Endothelial cell of umbilical vein (primary cell): Measurements from ENCODE around the gene MYRIP. TPM values are rescaled to one million over a fixed set of nuclear protein-coding genes. Genes with fewer than 3 reads are reported as not detected.

ENCODE experiments used
- BruUV-seq: library from RNA; stranded (reverse); fragments of 400-500 nt; replicated peaks from 2 replicates; lab custom pipeline; 2021; lab: Mats Ljungman, UMichigan
- CTCF ChIA-PET: fragments of 300-600, 350-600 bp; sonication (Branson Sonifier 250); formaldehyde crosslinking; loops from one replicate; lab custom pipeline; 2021; ENCODE audit warnings: antibody characterized with exemption, inconsistent platforms; lab: Charles Lee
- POLR2A ChIA-PET: fragments of 300-600, 350-600 bp; sonication (Branson Sonifier 250); formaldehyde crosslinking; loops from one replicate; lab custom pipeline; 2021; ENCODE audit warnings: antibody characterized with exemption, inconsistent platforms; lab: Charles Lee
- DNase-seq: peaks from one replicate; pipeline ENCODE4 v3.0.0-alpha.2; 2011; ENCODE audit warnings: low read depth, low spot score
- FAIRE-seq: peaks from 2 replicates; lab custom pipeline; 2011; peaks lifted over from hg19 to GRCh38; lab: Jason Lieb, UNC
- H2AFZ ChIP-seq: 2 replicates; pipeline ENCODE4 v1.6.0; 2012; ENCODE audit warnings: low read depth, low read length, control low read depth, inconsistent platforms
- H3K27ac ChIP-seq: 2 replicates; pipeline ENCODE4 v1.5.1; 2011; ENCODE audit warnings: low read depth, mild to moderate bottlenecking, control low read depth, low read length, moderate library complexity; ENCODE audit not compliant: insufficient read depth
- H3K27me3 ChIP-seq, 2 experiments: 2 replicates each; pipeline versions ENCODE4 v1.6.0 to v1.6.1; 2011; ENCODE audit warnings: low read length in 2 of 2, mixed read lengths in 1 of 2; ENCODE audit not compliant: control insufficient read depth in 2 of 2, insufficient read depth in 2 of 2
- H3K36me3 ChIP-seq, 2 experiments: 2 replicates in 1 of 2; 3 replicates in 1 of 2; pipeline ENCODE4 v1.5.1; 2011; ENCODE audit warnings: low read length in 2 of 2, mild to moderate bottlenecking in 1 of 2, moderate library complexity in 1 of 2; ENCODE audit not compliant: control insufficient read depth in 2 of 2, insufficient read depth in 2 of 2; ENCODE audit errors: extremely low read depth in 1 of 2
- H3K4me1 ChIP-seq: 3 replicates; pipeline ENCODE4 v1.5.1; 2011; ENCODE audit warnings: mild to moderate bottlenecking, low read length; ENCODE audit not compliant: control insufficient read depth, insufficient read depth; ENCODE audit errors: extremely low read depth
- H3K4me2 ChIP-seq: 2 replicates; pipeline ENCODE4 v1.6.1; 2011; ENCODE audit warnings: low read length, control low read depth, mixed read lengths; ENCODE audit not compliant: insufficient read depth
- H3K4me3 ChIP-seq, 3 experiments: fragments of 200-600 bp in 1 of 3; sonication (generic), shearing (Covaris generic) in 1 of 3; replicated peaks in 1 of 3; 2 replicates each; pipeline ENCODE4 v1.5.1; 2011 to 2016; ENCODE audit warnings: control low read depth in 3 of 3, low read length in 3 of 3, mild to moderate bottlenecking in 2 of 3, inconsistent platforms in 1 of 3, low read depth in 1 of 3, moderate library complexity in 1 of 3; ENCODE audit not compliant: insufficient read depth in 1 of 3
- H3K79me2 ChIP-seq: 2 replicates; pipeline ENCODE4 v1.6.0; 2012; ENCODE audit warnings: low read length, inconsistent platforms; ENCODE audit not compliant: control insufficient read depth, insufficient read depth
- H3K9ac ChIP-seq: replicated peaks from 2 replicates; pipeline ENCODE3; 2011; ENCODE audit warnings: low read length, control low read depth; ENCODE audit not compliant: insufficient read depth; ENCODE audit errors: extremely low read depth
- H3K9me1 ChIP-seq: replicated peaks from 3 replicates; pipeline ENCODE4 v1.6.0; 2011; ENCODE audit warnings: mild to moderate bottlenecking, low read length; ENCODE audit not compliant: control insufficient read depth, insufficient read depth; ENCODE audit errors: extremely low read depth
- H3K9me3 ChIP-seq: replicated peaks from 2 replicates; pipeline ENCODE4 v1.5.1; 2012; ENCODE audit warnings: low read length, inconsistent platforms; ENCODE audit not compliant: control insufficient read depth, insufficient read depth
- H4K20me1 ChIP-seq: replicated peaks from 2 replicates; pipeline ENCODE3; 2011; ENCODE audit warnings: mild to moderate bottlenecking, low read length; ENCODE audit not compliant: control insufficient read depth, insufficient read depth; ENCODE audit errors: extremely low read depth
- CTCF ChIP-seq, 2 donors: IDR thresholded peaks; 1 replicate in 1 of 2; 2 replicates in 1 of 2; pipeline ENCODE4 v1.5.1; 2011; ENCODE audit warnings: low read length in 2 of 2, mild to moderate bottlenecking in 2 of 2, moderate library complexity in 2 of 2, control low read depth in 1 of 2, inconsistent platforms in 1 of 2, low read depth in 1 of 2; ENCODE audit not compliant: insufficient read depth in 1 of 2; ENCODE audit errors: extremely low read depth in 1 of 2
- EZH2 ChIP-seq: IDR thresholded peaks from 2 replicates; pipeline ENCODE4 v1.6.1; 2012; ENCODE audit warnings: borderline replicate concordance, low read depth, mild to moderate bottlenecking, moderate library complexity, low read length, inconsistent platforms; ENCODE audit not compliant: severe bottlenecking
- FOS ChIP-seq: IDR thresholded peaks from 2 replicates; pipeline ENCODE4 v1.6.1; 2011; ENCODE audit warnings: mild to moderate bottlenecking, low read length, moderate library complexity, borderline replicate concordance; ENCODE audit not compliant: insufficient read depth
- GATA2 ChIP-seq: IDR thresholded peaks from 2 replicates; pipeline ENCODE4 v1.7.0; 2011; ENCODE audit warnings: low read depth, mild to moderate bottlenecking, moderate library complexity, mixed read lengths, low read length; ENCODE audit not compliant: insufficient read length, insufficient read depth
- JUN ChIP-seq: IDR thresholded peaks from 2 replicates; pipeline ENCODE4 v1.6.1; 2011; ENCODE audit warnings: borderline replicate concordance, low read depth; ENCODE audit not compliant: insufficient read length, insufficient read depth
- MYC ChIP-seq: IDR thresholded peaks from one replicate; pipeline ENCODE4 v1.6.1; 2011; ENCODE audit warnings: mild to moderate bottlenecking, low read depth, low read length
- POLR2A ChIP-seq: IDR thresholded peaks from 2 replicates; pipeline ENCODE4 v1.6.1; 2012; ENCODE audit warnings: low read depth, mild to moderate bottlenecking, control low read depth, low read length
- POLR2AphosphoS5 ChIP-seq: IDR thresholded peaks from 2 replicates; pipeline ENCODE4 v1.6.1; 2012; ENCODE audit warnings: low read depth, mild to moderate bottlenecking, control low read depth, low read length, moderate library complexity; ENCODE audit not compliant: insufficient read depth
- dilution Hi-C: fragments of 300-500 bp; cut with MboI; formaldehyde crosslinking; loops from one replicate; pipeline ENCODE4 v1.15.0; 2019; ENCODE audit warnings: low sequenced_read_pairs; ENCODE audit not compliant: extremely low pct_ligation_motif_present
- intact Hi-C: fragments of 100-400 bp; cut with micrococcal nuclease; formaldehyde crosslinking; loops from one replicate; pipeline ENCODE4 v1.10.0; 2022
- polyA plus RNA-seq, 4 experiments: library from polyadenylated mRNA; depleted of rRNA in 3 of 4; stranded (reverse) in 3 of 4; unstranded in 1 of 4; fragments of >200 nt; gene quantifications; 2 replicates each; pipeline versions ENCODE4 v1.2.1 to v1.2.3, GENCODE V29; 2011 to 2012; ENCODE audit warnings: missing spikeins in 1 of 4
- total RNA-seq: library from RNA; stranded (reverse); gene quantifications from 2 replicates; pipeline ENCODE4 v1.2.3, GENCODE V29; 2021
- TF ChIP-seq, protein P1 (sequence below): IDR thresholded peaks from 2 replicates; pipeline ENCODE4 v1.6.1; 2011; ENCODE audit not compliant: insufficient read depth, insufficient read length

The MYRIP gene
- total and polyA plus RNA-seq, 2 donors (not counting 3 experiments of a cell fraction or from before 2014, with no cell fraction given): 6.7 to 11.9 TPM

DNA sequence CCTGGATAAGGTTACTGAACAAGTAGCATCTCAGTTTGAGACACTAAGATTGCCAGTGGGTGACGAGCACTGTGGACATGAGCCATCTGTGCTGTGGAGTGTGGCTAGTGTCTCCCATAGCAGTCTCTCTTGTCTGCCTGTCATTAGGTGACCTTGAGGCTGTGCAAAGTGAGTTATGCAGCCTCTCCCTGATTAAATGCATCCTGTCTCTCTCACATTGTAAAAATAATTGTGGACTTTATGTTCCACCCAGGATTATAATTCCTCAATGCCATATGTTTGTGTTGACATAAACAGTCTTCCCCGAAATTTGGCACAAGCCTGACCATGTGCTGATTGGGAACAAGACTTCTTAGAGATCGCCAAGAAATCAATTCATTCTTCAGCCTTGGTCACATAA lies 168.9 kb downstream of the MYRIP start:
- CTCF ChIA-PET: interaction anchor here (1.0 to 1.8 kb wide), 2 partner anchors 13 to 166 kb away, joined by 4 to 5 read pairs; no protein-coding TSS in a partner anchor
- peaks cover 18% of the 10 kb centered on the region for H3K4me1 ChIP-seq
- no peak overlapping the region for H3K9ac ChIP-seq
- no peak overlapping the region for H3K4me3 ChIP-seq
- dilution Hi-C loops (no loop called here), intact Hi-C loops (loop anchor here (5.0 kb wide), 1 partner anchor 66 kb away; no protein-coding TSS in a partner anchor)
- BruUV-seq: no TSS peak
- no peaks in the 10 kb centered on the region for H3K9me3 ChIP-seq
- no peaks in the 10 kb centered on the region for H3K79me2 ChIP-seq
- POLR2A ChIA-PET: no interaction called here
- H3K9me1 ChIP-seq: no peaks in the 10 kb centered on the region
- no peak overlapping the region for H2AFZ ChIP-seq
- no peaks in the 10 kb centered on the region for H4K20me1 ChIP-seq
- no peak overlapping the region for H3K27ac ChIP-seq
- no peaks in the 10 kb centered on the region for H3K36me3 ChIP-seq
- no peak overlapping the region for H3K4me2 ChIP-seq
- DNase-seq (peak; percentile 21), FAIRE-seq (no peak)
- no peaks in the 10 kb centered on the region for H3K27me3 ChIP-seq
- TF ChIP-seq POLR2AphosphoS5: no peak
- TF ChIP-seq, protein P1, sequence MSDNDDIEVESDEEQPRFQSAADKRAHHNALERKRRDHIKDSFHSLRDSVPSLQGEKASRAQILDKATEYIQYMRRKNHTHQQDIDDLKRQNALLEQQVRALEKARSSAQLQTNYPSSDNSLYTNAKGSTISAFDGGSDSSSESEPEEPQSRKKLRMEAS: no peak
- TF ChIP-seq EZH2: no peak
- TF ChIP-seq GATA2: no peak
- TF ChIP-seq FOS: no peak
- no peak for TF ChIP-seq MYC

GRCh38 chr3:39980058-39980457 lies 170.6 kb downstream of the MYRIP start:
- Histone ChIP-seq H3K4me1 (peaks cover 18% of the 10 kb centered on the region), H3K9me3 (no peaks in the 10 kb centered on the region), H3K9me1 (no peaks in the 10 kb centered on the region), H3K4me3 (no peak overlapping the region), H3K27me3 (no peaks in the 10 kb centered on the region), H4K20me1 (no peaks in the 10 kb centered on the region), H3K36me3 (no peaks in the 10 kb centered on the region), H3K79me2 (no peaks in the 10 kb centered on the region), H2AFZ (no peak overlapping the region), H3K4me2 (no peak overlapping the region), H3K27ac (no peak overlapping the region), H3K9ac (no peak overlapping the region)
- TF ChIP-seq, protein P1: no peak
- no peak for TF ChIP-seq GATA2
- no peak for TF ChIP-seq JUN
- no peak for TF ChIP-seq CTCF (IDR thresholded peaks at IDR 0.05; ENCODE audit: extremely low read depth in 1 of 2, insufficient read depth in 1 of 2, low read depth in 1 of 2, low read length in 2 of 2)
- TF ChIP-seq MYC: no peak
- TF ChIP-seq POLR2AphosphoS5: no peak
- TF ChIP-seq FOS: no peak
- TF ChIP-seq EZH2: no peak
- TF ChIP-seq POLR2A: no peak
- CTCF ChIA-PET: interaction anchor here (1.0 to 1.8 kb wide), 3 partner anchors 11 to 255 kb away, joined by 3 to 5 read pairs (median 4); no protein-coding TSS in a partner anchor
- POLR2A ChIA-PET: no interaction called here
- dilution Hi-C loops: no loop called here
- no peak for FAIRE-seq
- intact Hi-C loops: no loop called here
- no peak for DNase-seq
- no TSS peak for BruUV-seq
